GM10248 (cell line): ENCODE measurements around the gene RBM5.

ENCODE experiments used
- CTCF ChIA-PET: fragments of 300-600 bp; sonication (Branson Sonifier 250); formaldehyde crosslinking; extraction: SDS; loops from one replicate; lab custom pipeline; 2021; ENCODE audit warnings: antibody characterized with exemption; lab: Yijun Ruan, JAX
- POLR2A ChIA-PET: fragments of 350-650 bp; sonication (Branson Sonifier 250); formaldehyde crosslinking; extraction: SDS; loops from one replicate; lab custom pipeline; 2020; ENCODE audit warnings: antibody characterized with exemption; lab: Yijun Ruan, JAX
- DNase-seq: peaks from one replicate; pipeline ENCODE4 v3.0.0; 2012; ENCODE audit errors: extremely low spot score
- TF ChIP-seq, protein P1 (sequence below): IDR thresholded peaks from 2 replicates; pipeline ENCODE4 v1.5.1; 2012; ENCODE audit warnings: mild to moderate bottlenecking, low read depth; ENCODE audit errors: extremely low read depth, missing control alignments, control extremely low read depth

RBM5 gene

DNA sequence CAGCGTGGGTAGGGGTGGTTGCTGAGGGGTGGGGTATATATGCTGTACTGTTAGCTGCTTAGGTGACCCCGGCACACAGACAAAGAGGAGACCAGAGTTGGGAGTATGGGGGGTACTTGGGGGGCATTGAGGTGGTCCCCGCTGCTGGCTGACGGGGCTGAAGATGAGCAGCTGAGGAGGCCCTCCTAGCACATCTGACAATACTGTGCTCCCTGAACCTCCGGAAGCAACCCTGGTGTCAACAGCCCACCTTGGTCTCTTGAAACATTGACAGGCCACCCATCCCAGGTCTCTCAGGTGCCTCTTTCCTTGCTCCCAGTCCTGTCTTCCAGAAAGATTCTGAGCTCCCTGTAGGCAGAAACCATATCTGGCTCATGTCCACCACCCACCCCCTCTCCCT lies 47.2 kb downstream of the RBM5 start:
- CTCF ChIA-PET, result interaction anchor here (0.7 to 3.8 kb wide), 6 partner anchors 9 to 90 kb away, joined by 3 to 16 read pairs (median 7); no protein-coding TSS in a partner anchor
- DNase-seq, result no peak
- POLR2A ChIA-PET, result interaction anchor here (0.5 kb wide), 1 partner anchor 105 kb away, joined by 3 read pairs; no protein-coding TSS in a partner anchor
- TF ChIP-seq, protein P1, sequence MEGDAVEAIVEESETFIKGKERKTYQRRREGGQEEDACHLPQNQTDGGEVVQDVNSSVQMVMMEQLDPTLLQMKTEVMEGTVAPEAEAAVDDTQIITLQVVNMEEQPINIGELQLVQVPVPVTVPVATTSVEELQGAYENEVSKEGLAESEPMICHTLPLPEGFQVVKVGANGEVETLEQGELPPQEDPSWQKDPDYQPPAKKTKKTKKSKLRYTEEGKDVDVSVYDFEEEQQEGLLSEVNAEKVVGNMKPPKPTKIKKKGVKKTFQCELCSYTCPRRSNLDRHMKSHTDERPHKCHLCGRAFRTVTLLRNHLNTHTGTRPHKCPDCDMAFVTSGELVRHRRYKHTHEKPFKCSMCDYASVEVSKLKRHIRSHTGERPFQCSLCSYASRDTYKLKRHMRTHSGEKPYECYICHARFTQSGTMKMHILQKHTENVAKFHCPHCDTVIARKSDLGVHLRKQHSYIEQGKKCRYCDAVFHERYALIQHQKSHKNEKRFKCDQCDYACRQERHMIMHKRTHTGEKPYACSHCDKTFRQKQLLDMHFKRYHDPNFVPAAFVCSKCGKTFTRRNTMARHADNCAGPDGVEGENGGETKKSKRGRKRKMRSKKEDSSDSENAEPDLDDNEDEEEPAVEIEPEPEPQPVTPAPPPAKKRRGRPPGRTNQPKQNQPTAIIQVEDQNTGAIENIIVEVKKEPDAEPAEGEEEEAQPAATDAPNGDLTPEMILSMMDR, result no peak

DNA sequence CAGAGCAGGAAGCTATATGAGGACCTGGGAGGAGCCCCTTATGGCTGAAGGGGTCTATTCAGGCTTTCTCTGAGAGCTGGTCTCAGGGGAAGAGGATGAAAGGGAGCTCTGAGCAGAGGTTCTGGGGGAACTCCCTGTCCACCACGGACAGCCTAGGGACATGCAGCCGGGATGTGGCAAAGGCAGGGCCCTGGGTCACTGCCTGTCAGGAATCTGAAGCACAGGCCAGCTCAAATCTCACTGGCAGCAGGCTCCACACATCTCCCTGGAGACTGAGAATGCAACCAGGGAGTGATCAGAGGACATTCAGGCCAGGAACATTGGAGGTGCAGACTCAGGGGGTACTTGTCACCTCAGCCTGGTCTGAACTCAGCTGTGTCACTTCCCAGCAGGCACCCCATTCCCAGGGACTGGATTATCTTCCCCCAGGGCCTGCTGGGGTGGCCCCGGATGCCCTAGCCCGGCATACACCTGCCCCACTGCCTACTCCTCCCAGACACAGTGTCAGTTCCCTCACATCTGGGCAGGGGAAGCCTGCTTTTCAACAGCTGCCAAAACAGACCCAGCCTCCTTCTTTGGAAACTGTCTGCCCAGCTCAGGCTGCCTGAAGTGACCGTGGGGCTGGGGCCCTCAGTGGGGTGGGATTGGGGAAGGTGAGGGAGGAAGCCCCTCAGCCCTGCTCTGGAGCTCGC lies 48.1 kb downstream of the RBM5 start:
- DNase-seq, result no peak
- ChIA-PET POLR2A (interaction anchor here (0.5 kb wide), 1 partner anchor 104 kb away, joined by 3 read pairs; no protein-coding TSS in a partner anchor), CTCF (interaction anchor here (0.7 to 3.8 kb wide), 4 partner anchors 10 to 89 kb away, joined by 3 to 16 read pairs (median 11); no protein-coding TSS in a partner anchor)
- TF ChIP-seq, protein P1, result no peak

DNA sequence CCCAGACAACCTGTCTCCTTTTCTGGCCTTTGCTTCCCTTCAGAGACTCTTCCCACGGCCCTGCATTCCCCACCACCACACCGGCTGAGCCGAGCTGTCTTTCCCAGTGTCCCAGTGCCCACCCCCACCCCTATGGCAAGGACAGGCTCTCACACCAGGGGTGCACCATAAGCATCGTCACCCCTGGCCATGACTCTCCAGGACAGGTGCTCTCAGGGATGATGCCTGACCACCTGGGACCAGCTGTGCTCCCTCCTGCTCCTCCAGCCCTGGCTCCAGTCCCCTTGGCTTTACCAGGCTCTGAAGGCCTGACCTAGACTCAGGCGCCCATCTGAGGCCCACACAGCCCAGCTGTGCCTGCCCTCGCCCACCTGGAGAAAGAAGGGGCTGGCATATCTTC lies 48.8 kb downstream of the RBM5 start:
- TF ChIP-seq, protein P1, result no peak
- POLR2A ChIA-PET, result no interaction called here
- CTCF ChIA-PET, result interaction anchor here (0.6 to 3.8 kb wide), 5 partner anchors 15 to 448 kb away, joined by 3 to 16 read pairs (median 10); partner anchors contain the start of genes MST1 and RNF123
- no peak for DNase-seq

DNA sequence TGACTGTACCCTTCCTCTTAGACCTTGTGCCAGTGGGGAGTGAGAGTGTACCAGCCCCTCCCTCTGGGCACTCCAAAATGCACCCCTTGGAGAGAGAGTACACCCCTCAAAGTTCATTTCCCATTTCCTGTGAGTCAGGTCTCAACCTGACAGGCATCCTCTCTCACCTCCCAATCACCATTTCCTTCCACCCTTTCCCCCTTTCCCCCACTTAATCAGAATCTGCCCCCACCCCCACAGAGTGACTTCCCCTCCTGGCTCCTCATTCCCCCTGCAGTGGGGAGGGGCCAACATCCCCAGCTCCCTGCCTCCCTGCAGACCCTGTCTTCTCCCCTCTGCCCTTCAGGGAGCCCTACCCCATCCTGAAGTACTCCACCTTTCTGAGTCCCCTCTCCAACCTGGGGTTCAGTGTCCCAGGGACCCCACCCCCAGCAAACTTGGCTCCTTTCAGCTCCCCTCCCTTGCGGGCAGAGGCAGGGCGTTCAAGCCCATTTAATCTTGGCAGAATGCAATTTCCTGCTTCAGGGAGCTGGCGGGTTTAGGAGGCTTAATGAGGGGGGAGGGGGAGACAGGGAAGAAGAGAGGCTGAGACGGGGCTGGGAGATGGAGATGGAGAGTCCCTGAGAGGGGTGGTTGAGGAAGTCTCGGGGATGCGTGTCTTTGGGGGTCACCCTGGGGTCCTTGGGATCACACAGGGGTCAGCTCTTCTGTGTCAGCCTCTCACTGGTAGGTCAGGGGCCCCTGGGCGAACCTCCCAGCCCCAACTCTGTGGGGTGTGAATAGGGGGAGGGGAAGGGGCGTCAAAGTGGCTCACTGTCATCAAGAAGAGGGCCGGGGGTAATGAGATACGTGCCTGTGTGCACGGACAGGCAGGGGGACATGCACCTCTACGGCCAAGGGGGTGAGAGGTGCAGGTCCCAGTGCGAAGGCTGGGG lies 49.8 kb downstream of the RBM5 start:
- DNase-seq, result no peak
- CTCF ChIA-PET, result interaction anchor here (0.9 to 2.5 kb wide), 4 partner anchors 9 to 88 kb away, joined by 3 to 10 read pairs (median 4); no protein-coding TSS in a partner anchor
- POLR2A ChIA-PET, result no interaction called here
- TF ChIP-seq, protein P1, result no peak

DNA sequence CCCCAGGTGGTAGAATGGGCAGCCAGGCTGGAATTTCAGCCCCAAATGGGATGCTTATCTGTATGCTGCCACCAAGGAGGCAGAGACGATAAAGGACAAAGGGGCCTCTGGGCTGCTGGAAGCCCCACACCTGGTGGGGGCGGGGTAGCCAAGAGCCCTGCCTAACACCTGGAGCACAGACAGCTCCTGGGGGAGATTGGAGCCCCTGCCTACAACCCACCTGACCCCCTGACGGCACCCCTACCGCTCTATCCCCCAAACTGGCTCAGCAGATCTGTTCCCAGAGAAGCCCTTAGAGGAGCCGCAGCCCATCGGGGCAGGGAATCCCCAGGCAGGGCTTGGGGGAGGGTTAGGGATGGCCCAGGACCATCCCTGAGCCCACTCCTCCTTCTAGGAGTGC lies 50.6 kb downstream of the RBM5 start:
- ChIA-PET CTCF (interaction anchor here (0.9 to 1.4 kb wide), 2 partner anchors 10 to 19 kb away, joined by 3 to 4 read pairs; no protein-coding TSS in a partner anchor), POLR2A (no interaction called here)
- TF ChIP-seq, protein P1, result no peak
- no peak for DNase-seq
